K562 (cell line): ENCODE results near the gene PPIL4. TPM values are rescaled to one million over a fixed set of nuclear protein-coding genes. Genes with fewer than 3 reads are reported as not detected.
A peak's percentile ranks its signal among the peaks of the same experiment; 100 is the strongest.

Experiments used
- ARNT ChIP-seq, 2 experiments: fragments of 450-650 bp; IDR thresholded peaks; 2 replicates each; pipeline ENCODE4 v1.6.1; 2016; ENCODE audit warnings: mild to moderate bottlenecking in 1 of 2
- ATF7 ChIP-seq: fragments of 450-650 bp; IDR thresholded peaks from 2 replicates; pipeline ENCODE4 v1.7.1; 2014; ENCODE audit warnings: mild to moderate bottlenecking, moderate library complexity
- CHD4 ChIP-seq: fragments of 200-600 bp; sonication (generic); IDR thresholded peaks from 3 replicates; pipeline ENCODE4 v1.6.1; 2012; ENCODE audit warnings: low read depth, mild to moderate bottlenecking, mixed read lengths, low read length, inconsistent platforms; ENCODE audit not compliant: insufficient read depth, insufficient replicate concordance, poor library complexity, severe bottlenecking
- FOXA3 ChIP-seq, 2 experiments: fragments of 450-650 bp in 1 of 2; sonication (generic) in 1 of 2; formaldehyde crosslinking; IDR thresholded peaks in 1 of 2; conservative IDR thresholded peaks in 1 of 2; 2 replicates each; pipeline versions ENCODE4 v1.4.0 to v1.8.0; 2020 to 2022; ENCODE audit warnings: mild to moderate bottlenecking in 2 of 2, missing genetic modification reagents in 1 of 2
- GABPB1 ChIP-seq: sonication (generic); formaldehyde crosslinking; IDR thresholded peaks from 2 replicates; pipeline ENCODE4 v1.8.0; 2022; ENCODE audit warnings: mild to moderate bottlenecking, missing genetic modification reagents
- HNRNPLL ChIP-seq: fragments of 200-400 bp; formaldehyde crosslinking; IDR thresholded peaks from 2 replicates; pipeline ENCODE4 v1.6.1; 2017; ENCODE audit warnings: low read length, low read depth, mild to moderate bottlenecking; ENCODE audit not compliant: poor library complexity, severe bottlenecking
- RB1 ChIP-seq: fragments of 450-650 bp; IDR thresholded peaks from 2 replicates; pipeline ENCODE4 v1.6.1; 2017; ENCODE audit warnings: low read depth, mild to moderate bottlenecking
- SMC3 ChIP-seq: conservative IDR thresholded peaks from 2 replicates; pipeline ENCODE4 v1.6.1; 2011; ENCODE audit warnings: low read depth, low read length, improper control_type of control experiment; ENCODE audit not compliant: insufficient read depth
- SP1 ChIP-seq: sonication (generic); formaldehyde crosslinking; IDR thresholded peaks from 2 replicates; pipeline ENCODE4 v1.8.1; 2022; ENCODE audit warnings: mild to moderate bottlenecking, missing genetic modification reagents
- polyA plus RNA-seq, 8 experiments: library from polyadenylated mRNA; depleted of rRNA in 4 of 8; stranded (reverse) in 5 of 8; unstranded in 3 of 8; fragments of >200 nt; fragmentation: Nextera tagmentation in 2 of 8; fragmentation: Illumina TruSeq in 1 of 8; extraction: Ambion mirVana in 2 of 8; extraction: Trizol in 1 of 8; gene quantifications; 2 replicates each; pipeline versions ENCODE4 v1.2.1 to v1.2.3, GENCODE V29; 2011 to 2014; ENCODE audit warnings: inconsistent platforms in 1 of 8, missing spikeins in 1 of 8
- total RNA-seq, 7 experiments: library from RNA; depleted of rRNA in 6 of 7; stranded (reverse); fragments of >200 nt in 6 of 7; fragmentation: Illumina TruSeq in 2 of 7; extraction: Trizol in 2 of 7; gene quantifications; 2 replicates each; pipeline versions ENCODE4 v1.2.1 to v1.2.3, GENCODE V29; 2011 to 2021; ENCODE audit warnings: low replicate concordance in 1 of 7
- TF ChIP-seq, protein P1 (sequence below), 2 experiments: fragments of 250-450 bp in 1 of 2; fragments of 450-650 bp in 1 of 2; sonication (Bioruptor Pico) in 1 of 2; IDR thresholded peaks; 2 replicates each; pipeline versions ENCODE4 v1.6.1 to v1.8.0; 2016 to 2021; ENCODE audit warnings: mild to moderate bottlenecking in 2 of 2, moderate library complexity in 2 of 2, missing compliant biosample characterization in 1 of 2, missing genetic modification characterization in 1 of 2
- TF ChIP-seq, protein P2 (sequence below): IDR thresholded peaks from 2 replicates; pipeline ENCODE4 v1.6.1; 2014; ENCODE audit warnings: antibody characterized with exemption
- TF ChIP-seq, protein P3 (sequence below): sonication (generic); formaldehyde crosslinking; IDR thresholded peaks from 2 replicates; pipeline ENCODE4 v1.8.0; 2022; ENCODE audit warnings: mild to moderate bottlenecking, low read depth, missing genetic modification reagents
- TF ChIP-seq, protein P4 (sequence below): fragments of 450-650 bp; formaldehyde crosslinking; conservative IDR thresholded peaks from 2 replicates; pipeline ENCODE4 v1.4.0; 2022; ENCODE audit warnings: mild to moderate bottlenecking, missing genetic modification characterization
- TF ChIP-seq, protein P5 (sequence below): fragments of 450-650 bp; IDR thresholded peaks from 2 replicates; pipeline ENCODE4 v1.6.1; 2017; ENCODE audit warnings: mild to moderate bottlenecking, moderate library complexity
- TF ChIP-seq, protein P6 (sequence below), 2 experiments: fragments of 450-650 bp; conservative IDR thresholded peaks; 2 replicates each; pipeline ENCODE4 v1.6.1; 2017; ENCODE audit warnings: mild to moderate bottlenecking in 2 of 2, moderate library complexity in 2 of 2

PPIL4 gene
- total and polyA plus RNA-seq, 9 of the 15 experiments (the other 6 are each of a cell fraction or from before 2014, with no cell fraction given), result 14.5 to 55.2 (median 45.9) TPM

DNA sequence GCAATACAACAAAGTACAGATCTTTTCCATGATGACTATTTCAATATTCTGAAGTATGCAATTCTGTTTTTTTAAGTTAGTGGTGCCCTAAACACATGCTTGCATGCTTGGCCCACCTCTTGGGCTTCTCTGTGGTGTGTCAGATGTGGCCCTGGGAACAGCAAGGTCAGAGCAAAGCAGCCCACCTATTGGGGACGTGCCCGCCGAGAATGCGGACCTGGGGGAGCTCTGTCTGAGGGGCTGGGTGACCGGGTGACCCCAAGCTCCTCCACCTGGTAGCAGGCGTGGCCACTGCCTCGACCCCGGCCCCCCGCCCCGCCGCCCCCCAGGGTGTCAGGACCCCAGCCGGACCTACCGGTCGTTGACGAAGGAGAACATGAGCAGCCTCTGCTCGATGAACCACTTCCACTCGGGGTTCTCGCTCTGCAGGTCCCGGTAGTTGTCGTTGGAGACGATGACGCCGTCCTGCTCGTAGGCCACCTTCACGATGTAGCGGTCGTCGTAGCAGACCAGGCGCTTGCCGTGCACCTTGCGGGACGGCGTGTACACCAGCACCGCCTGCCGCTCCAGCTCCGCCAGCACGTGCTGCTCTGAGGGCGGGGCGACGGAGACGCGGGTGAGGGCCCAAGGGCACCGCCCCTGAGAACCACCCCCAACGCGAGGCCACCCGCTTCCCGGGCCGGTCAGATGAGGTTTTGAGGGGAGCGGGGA lies 89.4 kb downstream of the PPIL4 start (continued):
- TF ChIP-seq GABPB1 (CRISPR knock-in tag), result peak; percentile 25; the same call in 1 of the 2 replicates
- no peak for TF ChIP-seq CHD4
- peak in 1 of 2 experiments; percentile 25; a peak in 1 of 4 replicates for TF ChIP-seq FOXA3 (CRISPR knock-in tag; conservative IDR thresholded peaks at IDR 0.05 in 1 of 2, IDR thresholded peaks at IDR 0.05 in 1 of 2)
- TF ChIP-seq, protein P1, sequence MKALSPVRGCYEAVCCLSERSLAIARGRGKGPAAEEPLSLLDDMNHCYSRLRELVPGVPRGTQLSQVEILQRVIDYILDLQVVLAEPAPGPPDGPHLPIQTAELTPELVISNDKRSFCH (CRISPR knock-in tag; IDR thresholded peaks at IDR 0.05), result no peak
- TF ChIP-seq, protein P1 (tag; IDR thresholded peaks at IDR 0.05), result no peak
- TF ChIP-seq, protein P2, sequence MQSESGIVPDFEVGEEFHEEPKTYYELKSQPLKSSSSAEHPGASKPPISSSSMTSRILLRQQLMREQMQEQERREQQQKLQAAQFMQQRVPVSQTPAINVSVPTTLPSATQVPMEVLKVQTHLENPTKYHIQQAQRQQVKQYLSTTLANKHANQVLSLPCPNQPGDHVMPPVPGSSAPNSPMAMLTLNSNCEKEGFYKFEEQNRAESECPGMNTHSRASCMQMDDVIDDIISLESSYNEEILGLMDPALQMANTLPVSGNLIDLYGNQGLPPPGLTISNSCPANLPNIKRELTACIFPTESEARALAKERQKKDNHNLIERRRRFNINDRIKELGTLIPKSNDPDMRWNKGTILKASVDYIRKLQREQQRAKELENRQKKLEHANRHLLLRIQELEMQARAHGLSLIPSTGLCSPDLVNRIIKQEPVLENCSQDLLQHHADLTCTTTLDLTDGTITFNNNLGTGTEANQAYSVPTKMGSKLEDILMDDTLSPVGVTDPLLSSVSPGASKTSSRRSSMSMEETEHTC, result 0 out of 2 replicates have a peak, but pooled peaks have one; percentile 37
- TF ChIP-seq, protein P3, sequence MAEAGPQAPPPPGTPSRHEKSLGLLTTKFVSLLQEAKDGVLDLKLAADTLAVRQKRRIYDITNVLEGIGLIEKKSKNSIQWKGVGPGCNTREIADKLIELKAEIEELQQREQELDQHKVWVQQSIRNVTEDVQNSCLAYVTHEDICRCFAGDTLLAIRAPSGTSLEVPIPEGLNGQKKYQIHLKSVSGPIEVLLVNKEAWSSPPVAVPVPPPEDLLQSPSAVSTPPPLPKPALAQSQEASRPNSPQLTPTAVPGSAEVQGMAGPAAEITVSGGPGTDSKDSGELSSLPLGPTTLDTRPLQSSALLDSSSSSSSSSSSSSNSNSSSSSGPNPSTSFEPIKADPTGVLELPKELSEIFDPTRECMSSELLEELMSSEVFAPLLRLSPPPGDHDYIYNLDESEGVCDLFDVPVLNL (CRISPR knock-in tag), result peak; percentile 54; the same call in 1 of the 2 replicates
- TF ChIP-seq, protein P4, sequence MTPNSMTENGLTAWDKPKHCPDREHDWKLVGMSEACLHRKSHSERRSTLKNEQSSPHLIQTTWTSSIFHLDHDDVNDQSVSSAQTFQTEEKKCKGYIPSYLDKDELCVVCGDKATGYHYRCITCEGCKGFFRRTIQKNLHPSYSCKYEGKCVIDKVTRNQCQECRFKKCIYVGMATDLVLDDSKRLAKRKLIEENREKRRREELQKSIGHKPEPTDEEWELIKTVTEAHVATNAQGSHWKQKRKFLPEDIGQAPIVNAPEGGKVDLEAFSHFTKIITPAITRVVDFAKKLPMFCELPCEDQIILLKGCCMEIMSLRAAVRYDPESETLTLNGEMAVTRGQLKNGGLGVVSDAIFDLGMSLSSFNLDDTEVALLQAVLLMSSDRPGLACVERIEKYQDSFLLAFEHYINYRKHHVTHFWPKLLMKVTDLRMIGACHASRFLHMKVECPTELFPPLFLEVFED, result no peak
- no peak for TF ChIP-seq SP1 (CRISPR knock-in tag)
- no peak for TF ChIP-seq ATF7
- TF ChIP-seq ARNT (IDR thresholded peaks at IDR 0.05), result no peak
- TF ChIP-seq, protein P5, sequence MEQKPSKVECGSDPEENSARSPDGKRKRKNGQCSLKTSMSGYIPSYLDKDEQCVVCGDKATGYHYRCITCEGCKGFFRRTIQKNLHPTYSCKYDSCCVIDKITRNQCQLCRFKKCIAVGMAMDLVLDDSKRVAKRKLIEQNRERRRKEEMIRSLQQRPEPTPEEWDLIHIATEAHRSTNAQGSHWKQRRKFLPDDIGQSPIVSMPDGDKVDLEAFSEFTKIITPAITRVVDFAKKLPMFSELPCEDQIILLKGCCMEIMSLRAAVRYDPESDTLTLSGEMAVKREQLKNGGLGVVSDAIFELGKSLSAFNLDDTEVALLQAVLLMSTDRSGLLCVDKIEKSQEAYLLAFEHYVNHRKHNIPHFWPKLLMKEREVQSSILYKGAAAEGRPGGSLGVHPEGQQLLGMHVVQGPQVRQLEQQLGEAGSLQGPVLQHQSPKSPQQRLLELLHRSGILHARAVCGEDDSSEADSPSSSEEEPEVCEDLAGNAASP, result no peak
- peak; percentile 55 for TF ChIP-seq HNRNPLL
- peak; percentile 22; the same call in 1 of the 2 replicates for TF ChIP-seq RB1
- TF ChIP-seq SMC3, result peak; percentile 35; the same call in 1 of the 2 replicates
- TF ChIP-seq, protein P6, sequence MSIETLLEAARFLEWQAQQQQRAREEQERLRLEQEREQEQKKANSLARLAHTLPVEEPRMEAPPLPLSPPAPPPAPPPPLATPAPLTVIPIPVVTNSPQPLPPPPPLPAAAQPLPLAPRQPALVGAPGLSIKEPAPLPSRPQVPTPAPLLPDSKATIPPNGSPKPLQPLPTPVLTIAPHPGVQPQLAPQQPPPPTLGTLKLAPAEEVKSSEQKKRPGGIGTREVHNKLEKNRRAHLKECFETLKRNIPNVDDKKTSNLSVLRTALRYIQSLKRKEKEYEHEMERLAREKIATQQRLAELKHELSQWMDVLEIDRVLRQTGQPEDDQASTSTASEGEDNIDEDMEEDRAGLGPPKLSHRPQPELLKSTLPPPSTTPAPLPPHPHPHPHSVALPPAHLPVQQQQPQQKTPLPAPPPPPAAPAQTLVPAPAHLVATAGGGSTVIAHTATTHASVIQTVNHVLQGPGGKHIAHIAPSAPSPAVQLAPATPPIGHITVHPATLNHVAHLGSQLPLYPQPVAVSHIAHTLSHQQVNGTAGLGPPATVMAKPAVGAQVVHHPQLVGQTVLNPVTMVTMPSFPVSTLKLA (conservative IDR thresholded peaks at IDR 0.05), result peak; percentile 50 to 70
